ENCODE measurements around the gene MON1B.

MON1B gene

DNA sequence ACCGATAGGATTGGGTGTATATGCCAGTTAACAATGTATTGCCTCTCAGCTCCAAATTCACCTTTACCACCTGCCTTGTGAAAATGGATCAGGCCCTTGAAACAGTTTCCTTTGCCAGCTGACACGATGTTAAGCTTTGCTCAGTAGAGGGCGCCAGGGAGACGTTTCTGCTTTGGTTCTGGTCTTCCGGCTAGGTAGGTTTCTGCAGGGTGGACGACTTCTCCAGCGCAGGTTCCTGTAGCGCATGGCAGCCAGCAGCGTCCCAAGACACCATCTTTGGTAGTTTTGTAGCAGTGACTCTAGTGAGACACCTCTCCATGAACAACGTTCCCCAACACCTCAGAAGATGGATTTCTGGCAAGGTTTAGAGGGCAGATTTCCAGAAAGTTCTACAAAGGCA, 32.2 kb downstream of the MON1B start:
- Histone ChIP-seq H3K27me3 (ENCODE audit: insufficient read depth, low read length) (no peaks in the 10 kb centered on the region), H3K4me2 (ENCODE audit: low read length) (no peak overlapping the region), H3K9ac (ENCODE audit: low read length) (no peak overlapping the region), H3K27ac (ENCODE audit: low read depth, low read length, poor library complexity, severe bottlenecking) (no peak overlapping the region), H2AFZ (ENCODE audit: low read length) (0 out of 2 replicates have a peak overlapping the region, but pooled peaks have one; percentile 74), H3K79me2 (ENCODE audit: insufficient read depth, low read length) (no peaks in the 10 kb centered on the region), H3K9me2 (ENCODE audit: low read depth, low read length) (no peaks in the 10 kb centered on the region), H3K36me3 (ENCODE audit: insufficient read depth, low read length) (no peaks in the 10 kb centered on the region), H4K20me1 (ENCODE audit: insufficient read depth, low read length) (no peaks in the 10 kb centered on the region), H3F3A (ENCODE audit: insufficient read depth, low read length) (no peaks in the 10 kb centered on the region), H3K4me3 (ENCODE audit: low read depth, low read length, poor library complexity, severe bottlenecking) (no peak overlapping the region), H3K9me3 (ENCODE audit: low read length) (no peaks in the 10 kb centered on the region), H3K4me1 (ENCODE audit: insufficient read depth, low read length, severe bottlenecking) (no peaks in the 10 kb centered on the region)
- TF ChIP-seq, protein P1, sequence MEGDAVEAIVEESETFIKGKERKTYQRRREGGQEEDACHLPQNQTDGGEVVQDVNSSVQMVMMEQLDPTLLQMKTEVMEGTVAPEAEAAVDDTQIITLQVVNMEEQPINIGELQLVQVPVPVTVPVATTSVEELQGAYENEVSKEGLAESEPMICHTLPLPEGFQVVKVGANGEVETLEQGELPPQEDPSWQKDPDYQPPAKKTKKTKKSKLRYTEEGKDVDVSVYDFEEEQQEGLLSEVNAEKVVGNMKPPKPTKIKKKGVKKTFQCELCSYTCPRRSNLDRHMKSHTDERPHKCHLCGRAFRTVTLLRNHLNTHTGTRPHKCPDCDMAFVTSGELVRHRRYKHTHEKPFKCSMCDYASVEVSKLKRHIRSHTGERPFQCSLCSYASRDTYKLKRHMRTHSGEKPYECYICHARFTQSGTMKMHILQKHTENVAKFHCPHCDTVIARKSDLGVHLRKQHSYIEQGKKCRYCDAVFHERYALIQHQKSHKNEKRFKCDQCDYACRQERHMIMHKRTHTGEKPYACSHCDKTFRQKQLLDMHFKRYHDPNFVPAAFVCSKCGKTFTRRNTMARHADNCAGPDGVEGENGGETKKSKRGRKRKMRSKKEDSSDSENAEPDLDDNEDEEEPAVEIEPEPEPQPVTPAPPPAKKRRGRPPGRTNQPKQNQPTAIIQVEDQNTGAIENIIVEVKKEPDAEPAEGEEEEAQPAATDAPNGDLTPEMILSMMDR (IDR thresholded peaks at IDR 0.05; ENCODE audit: low read length), result peak; percentile 59; the same call in 1 of the 2 replicates
- TF ChIP-seq EZH2 (IDR thresholded peaks at IDR 0.05; ENCODE audit: borderline replicate concordance, low read length), result no peak

DNA sequence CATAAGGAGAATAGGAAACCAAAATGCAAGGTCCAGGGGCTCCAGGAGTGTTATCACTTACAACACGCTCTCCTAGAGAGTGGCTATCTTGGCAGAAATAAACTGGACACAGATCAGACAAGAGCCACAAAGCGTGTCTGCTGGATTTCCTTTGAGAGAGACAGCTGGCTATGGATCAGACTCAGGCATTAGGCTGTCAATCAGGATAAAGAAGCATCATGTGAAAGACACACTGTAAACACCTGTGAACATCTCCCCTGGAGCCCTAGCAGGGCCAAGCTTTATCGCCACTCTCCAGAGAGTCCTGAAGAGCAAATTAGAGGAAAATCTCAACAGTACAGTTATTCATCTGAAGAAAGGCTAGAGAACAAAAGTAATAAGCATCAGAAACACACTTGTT, 34.2 kb downstream of the MON1B start:
- Histone ChIP-seq H2AFZ (ENCODE audit: low read length) (no peak overlapping the region), H3K36me3 (ENCODE audit: insufficient read depth, low read length) (no peaks in the 10 kb centered on the region)

DNA sequence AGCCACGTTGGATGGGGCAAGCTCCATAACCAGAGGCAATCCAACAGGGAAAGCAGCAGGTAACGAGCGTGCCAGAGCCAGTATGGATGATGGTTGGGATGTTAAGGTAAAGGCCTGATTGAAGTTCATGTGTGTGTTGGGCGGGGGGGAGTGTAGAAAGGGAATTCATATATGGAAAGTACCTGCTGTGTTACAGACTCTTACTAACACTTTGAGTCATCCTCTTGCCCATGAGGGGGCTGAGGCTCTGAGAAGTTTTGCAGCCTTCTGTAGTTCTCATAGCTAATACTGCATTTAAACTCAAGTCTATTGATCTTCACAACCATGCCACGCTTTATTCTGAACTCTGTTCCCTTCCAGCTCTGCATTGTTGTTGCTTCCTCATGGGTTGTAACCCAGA, 36.8 kb downstream of the MON1B start:
- H3K4me2 ChIP-seq (ENCODE audit: low read length), result no peak overlapping the region
- H3K9ac ChIP-seq (ENCODE audit: low read length), result no peak overlapping the region
- no peaks in the 10 kb centered on the region for H3K36me3 ChIP-seq (ENCODE audit: insufficient read depth, low read length)
- no peak overlapping the region for H3K4me3 ChIP-seq (ENCODE audit: low read depth, low read length, poor library complexity, severe bottlenecking)
- H3F3A ChIP-seq (ENCODE audit: insufficient read depth, low read length), result no peaks in the 10 kb centered on the region
- H2AFZ ChIP-seq (ENCODE audit: low read length), result no peak overlapping the region
- no peaks in the 10 kb centered on the region for H3K79me2 ChIP-seq (ENCODE audit: insufficient read depth, low read length)
- no peaks in the 10 kb centered on the region for H3K9me2 ChIP-seq (ENCODE audit: low read depth, low read length)
- H3K27ac ChIP-seq (ENCODE audit: low read depth, low read length, poor library complexity, severe bottlenecking), result no peak overlapping the region
- H3K4me1 ChIP-seq (ENCODE audit: insufficient read depth, low read length, severe bottlenecking), result no peaks in the 10 kb centered on the region
- TF ChIP-seq, protein P1 (IDR thresholded peaks at IDR 0.05; ENCODE audit: low read length), result no peak
- no peak for TF ChIP-seq EZH2 (IDR thresholded peaks at IDR 0.05; ENCODE audit: borderline replicate concordance, low read length)
- no peaks in the 10 kb centered on the region for H3K27me3 ChIP-seq (ENCODE audit: insufficient read depth, low read length)
- H3K9me3 ChIP-seq (ENCODE audit: low read length), result no peaks in the 10 kb centered on the region
- H4K20me1 ChIP-seq (ENCODE audit: insufficient read depth, low read length), result no peaks in the 10 kb centered on the region

More for the DNA sequence above, 34.2 kb downstream of the MON1B start:
- no peaks in the 10 kb centered on the region for H3K4me1 ChIP-seq (ENCODE audit: insufficient read depth, low read length, severe bottlenecking)
- TF ChIP-seq, protein P1 (IDR thresholded peaks at IDR 0.05; ENCODE audit: low read length), result no peak
- no peak for TF ChIP-seq EZH2 (IDR thresholded peaks at IDR 0.05; ENCODE audit: borderline replicate concordance, low read length)
- H3F3A ChIP-seq (ENCODE audit: insufficient read depth, low read length), result no peaks in the 10 kb centered on the region
- H3K9ac ChIP-seq (ENCODE audit: low read length), result no peak overlapping the region
- H3K9me3 ChIP-seq (ENCODE audit: low read length), result no peaks in the 10 kb centered on the region
- no peaks in the 10 kb centered on the region for H3K27me3 ChIP-seq (ENCODE audit: insufficient read depth, low read length)
- H4K20me1 ChIP-seq (ENCODE audit: insufficient read depth, low read length), result no peaks in the 10 kb centered on the region
- no peak overlapping the region for H3K4me2 ChIP-seq (ENCODE audit: low read length)
- H3K27ac ChIP-seq (ENCODE audit: low read depth, low read length, poor library complexity, severe bottlenecking), result no peak overlapping the region
- H3K4me3 ChIP-seq (ENCODE audit: low read depth, low read length, poor library complexity, severe bottlenecking), result no peak overlapping the region
- H3K79me2 ChIP-seq (ENCODE audit: insufficient read depth, low read length), result no peaks in the 10 kb centered on the region
- H3K9me2 ChIP-seq (ENCODE audit: low read depth, low read length), result no peaks in the 10 kb centered on the region

Data from OCI-LY1 (cell line).